SIG-M5 treated with dmso at 0.1 percent for 504 hours (cell line): ENCODE measurements around the gene TRAPPC10.

Source experiments
- DNase-seq: peaks from one replicate; lab custom pipeline; 2025; ENCODE audit not compliant: unreplicated experiment; lab: John Stamatoyannopoulos, UW

Gene TRAPPC10

GRCh38 chr21:44058981-44059380 lies 46.9 kb downstream of the TRAPPC10 start:
- no peak for DNase-seq

- no peak for DNase-seq
These were observed 47.6 kb downstream of the TRAPPC10 start for GRCh38 chr21:44059710-44060109.

GRCh38 chr21:44062380-44062779 lies 50.3 kb downstream of the TRAPPC10 start:
- no peak for DNase-seq

- no peak for DNase-seq
These were observed 51.2 kb downstream of the TRAPPC10 start for GRCh38 chr21:44063151-44063912.

DNA sequence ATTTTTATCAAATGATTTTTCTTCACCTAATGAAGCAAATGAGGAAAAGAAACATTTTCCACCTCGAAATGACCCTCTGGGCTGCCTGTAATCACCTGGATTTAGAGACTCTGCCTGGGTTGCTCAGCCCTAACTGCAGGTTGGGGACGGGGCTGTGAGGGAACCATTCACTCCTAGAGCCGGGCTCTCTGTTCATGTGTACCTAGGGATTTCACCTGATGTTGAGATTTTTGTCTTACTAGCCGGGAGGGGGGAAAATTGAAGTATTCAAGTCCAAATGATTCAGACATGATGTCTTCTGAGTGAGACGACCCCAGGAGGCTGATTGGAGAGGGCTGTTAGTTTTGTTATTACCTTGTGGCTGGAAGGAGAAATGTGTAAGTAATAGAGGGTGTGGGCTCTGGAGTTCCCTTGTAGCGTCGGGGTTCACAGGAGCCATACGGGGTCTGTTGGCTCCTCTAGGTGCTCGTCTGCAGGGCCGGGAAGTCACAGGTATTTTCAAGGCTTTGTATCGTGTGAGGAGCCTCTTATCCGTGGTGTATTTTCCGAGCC lies 52.8 kb downstream of the TRAPPC10 start:
- DNase-seq, result no peak

DNA sequence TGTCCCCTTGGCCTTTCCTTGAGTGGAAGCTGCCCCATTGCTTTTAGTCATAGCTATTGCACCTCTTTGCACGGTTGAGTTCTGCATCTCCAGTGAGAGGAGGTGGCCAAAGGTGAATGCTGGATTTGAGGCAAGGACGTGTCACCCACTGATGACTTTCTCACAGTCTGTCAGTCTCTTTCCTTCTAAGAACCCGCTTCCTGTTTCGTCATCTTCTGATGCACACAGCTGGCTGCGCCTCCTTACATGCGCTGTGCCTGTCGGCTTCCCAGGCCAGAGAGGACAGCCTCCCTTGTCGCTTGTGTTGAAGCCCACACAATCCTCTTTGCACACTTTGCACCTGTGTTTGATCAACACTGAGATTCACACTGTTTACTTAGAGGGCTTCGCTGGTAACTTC lies 53.3 kb downstream of the TRAPPC10 start:
- peak; percentile 78 for DNase-seq

GRCh38 chr21:44066116-44066515 lies 54.0 kb downstream of the TRAPPC10 start:
- DNase-seq, result no peak

- no peak for DNase-seq
These were observed 55.1 kb downstream of the TRAPPC10 start for GRCh38 chr21:44067011-44067839.

DNA sequence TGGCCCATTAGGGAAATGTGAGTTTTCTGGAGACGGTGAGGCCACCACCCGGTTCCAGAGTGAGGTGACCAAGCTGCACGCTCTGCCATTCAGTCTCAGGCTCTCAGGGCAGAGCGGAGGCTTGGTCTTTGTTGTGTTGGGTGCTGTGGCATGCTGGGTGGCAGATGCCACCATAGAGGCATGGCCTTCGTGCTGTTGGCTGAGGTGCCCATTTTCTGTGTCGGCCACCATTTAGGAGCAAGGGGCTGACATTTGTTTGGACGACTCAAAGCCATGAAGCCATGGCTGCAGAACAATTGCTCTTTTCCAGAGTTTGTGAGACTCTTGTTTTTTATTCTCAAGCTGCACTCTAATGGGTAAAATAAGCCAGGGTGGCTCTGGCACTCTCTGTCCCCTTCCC lies 58.3 kb downstream of the TRAPPC10 start:
- no peak for DNase-seq

DNA sequence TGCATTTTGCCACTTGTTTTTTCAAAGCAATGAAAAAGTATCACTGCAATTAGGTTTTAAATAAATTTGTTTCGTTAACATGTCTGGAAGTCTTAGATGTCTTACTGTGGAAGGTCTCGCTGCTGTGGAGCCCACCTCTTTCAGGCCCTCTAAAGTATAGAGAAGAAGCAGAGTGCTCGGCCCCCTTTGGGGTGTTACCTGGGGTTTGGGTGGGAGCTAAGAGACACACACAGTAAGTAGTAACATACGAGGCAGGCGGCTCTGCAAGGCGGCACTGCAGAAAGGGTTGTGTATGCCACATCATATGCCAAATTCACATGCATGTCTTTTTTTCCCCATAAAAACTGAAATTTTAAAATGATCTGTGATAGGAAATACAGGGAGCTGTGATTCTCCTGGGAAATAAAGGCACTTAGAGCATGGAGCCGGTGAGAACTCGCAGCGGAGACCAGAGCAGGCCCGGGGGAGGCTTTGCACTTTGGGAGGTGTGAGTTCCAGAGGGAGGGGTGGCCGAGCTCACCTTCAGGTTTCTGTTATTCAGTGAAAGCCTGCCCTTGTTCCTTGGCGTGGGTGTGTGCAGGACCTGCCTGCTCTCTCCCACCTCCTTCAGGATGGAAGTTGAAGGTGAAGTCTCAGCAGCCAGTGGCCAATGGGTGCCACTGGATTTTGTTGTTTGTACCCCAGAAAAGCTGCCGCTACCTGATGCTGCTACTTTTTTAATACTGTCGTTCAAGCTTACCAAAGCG lies 59.4 kb downstream of the TRAPPC10 start:
- DNase-seq, result no peak

- DNase-seq, result no peak
These were observed 60.0 kb downstream of the TRAPPC10 start for GRCh38 chr21:44072111-44072510.

DNA sequence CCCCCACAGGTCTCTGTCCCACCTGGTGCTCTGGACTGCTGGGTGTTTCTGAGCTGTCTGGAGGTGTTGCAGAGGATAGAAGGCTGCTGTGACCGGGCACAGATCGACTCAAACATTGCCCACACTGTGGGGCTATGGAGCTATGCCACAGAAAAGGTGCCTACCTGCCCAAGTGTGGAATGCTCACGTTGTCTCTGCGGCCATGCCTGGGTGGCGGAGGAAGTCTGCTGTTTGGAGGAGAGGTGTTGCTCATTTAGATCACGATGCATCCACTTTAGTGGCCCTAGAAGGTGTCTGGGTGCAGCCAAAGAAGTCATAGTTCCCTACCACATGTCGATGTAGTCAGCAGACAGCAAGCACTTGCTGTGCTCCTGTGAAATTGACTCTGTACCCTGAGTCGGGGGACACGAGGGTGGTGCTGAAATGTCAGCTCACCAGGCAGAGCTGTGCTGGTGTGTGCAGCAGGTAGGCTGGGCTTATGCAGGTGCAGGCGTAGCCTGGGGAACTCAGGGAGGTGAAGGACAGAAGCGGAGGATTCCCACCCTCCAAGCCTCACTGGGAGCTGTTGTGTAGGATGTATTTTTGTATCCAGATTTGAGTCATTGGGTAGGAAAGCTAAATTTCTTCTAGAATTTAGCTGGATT lies 62.3 kb downstream of the TRAPPC10 start:
- no peak for DNase-seq

DNA sequence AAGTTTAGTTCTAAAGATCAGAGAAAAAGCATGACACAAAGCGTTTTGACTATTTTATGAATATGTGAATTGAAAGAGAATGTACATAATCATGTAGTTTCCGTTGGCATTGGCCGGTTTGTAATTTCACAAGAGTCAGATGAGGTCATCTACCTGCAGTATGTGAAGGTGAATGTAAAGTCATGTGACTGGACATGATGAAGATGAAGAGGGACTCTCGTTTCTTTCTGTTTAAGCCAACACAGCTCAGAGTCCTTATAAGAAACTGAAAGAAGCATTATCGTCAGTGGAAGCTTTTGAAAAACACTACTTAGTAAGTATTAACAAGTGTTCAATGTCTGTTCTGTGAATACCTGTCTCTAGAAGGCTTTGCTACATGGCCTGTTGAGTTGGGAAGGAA lies 64.2 kb downstream of the TRAPPC10 start:
- no peak for DNase-seq

GRCh38 chr21:44078411-44078981 lies 66.4 kb downstream of the TRAPPC10 start:
- DNase-seq, result no peak

DNA sequence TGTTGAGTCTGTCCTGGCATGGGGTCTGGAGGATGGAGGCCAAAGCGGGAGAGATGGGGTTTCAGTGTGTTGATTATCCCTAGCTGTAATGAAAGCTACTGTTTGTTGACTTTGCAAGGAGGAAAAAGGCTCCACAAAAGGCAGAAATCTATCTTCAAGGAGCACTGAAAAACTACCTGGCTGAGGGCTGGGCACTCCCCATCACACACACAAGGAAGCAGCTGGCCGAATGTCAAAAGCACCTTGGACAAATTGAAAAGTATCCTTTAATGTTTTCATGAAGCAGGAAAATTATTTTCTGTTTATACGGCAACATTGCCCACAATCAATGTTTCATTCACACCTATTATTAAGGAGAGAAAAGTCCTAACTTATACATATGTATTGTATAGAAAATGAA lies 67.3 kb downstream of the TRAPPC10 start:
- DNase-seq, result no peak

DNA sequence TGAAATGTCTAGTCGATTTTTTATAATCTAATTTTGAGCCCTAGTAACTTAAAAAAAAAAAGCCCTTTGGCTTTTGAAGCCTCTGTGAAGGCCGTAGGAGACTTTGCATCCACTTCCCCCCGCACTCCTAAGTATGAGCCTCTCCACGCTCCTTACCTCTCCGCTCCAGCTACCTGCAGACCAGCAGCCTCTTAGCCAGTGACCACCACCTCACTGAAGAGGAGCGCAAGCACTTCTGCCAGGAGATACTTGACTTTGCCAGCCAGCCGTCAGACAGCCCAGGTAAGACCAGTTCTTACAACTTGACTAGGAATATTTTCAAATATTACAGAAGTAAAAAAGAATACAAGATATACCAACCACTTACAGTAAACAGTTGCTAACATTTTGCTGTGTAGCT lies 67.7 kb downstream of the TRAPPC10 start:
- DNase-seq, result no peak

GRCh38 chr21:44082648-44083440 lies 70.7 kb downstream of the TRAPPC10 start:
- DNase-seq, result peak; percentile 49

DNA sequence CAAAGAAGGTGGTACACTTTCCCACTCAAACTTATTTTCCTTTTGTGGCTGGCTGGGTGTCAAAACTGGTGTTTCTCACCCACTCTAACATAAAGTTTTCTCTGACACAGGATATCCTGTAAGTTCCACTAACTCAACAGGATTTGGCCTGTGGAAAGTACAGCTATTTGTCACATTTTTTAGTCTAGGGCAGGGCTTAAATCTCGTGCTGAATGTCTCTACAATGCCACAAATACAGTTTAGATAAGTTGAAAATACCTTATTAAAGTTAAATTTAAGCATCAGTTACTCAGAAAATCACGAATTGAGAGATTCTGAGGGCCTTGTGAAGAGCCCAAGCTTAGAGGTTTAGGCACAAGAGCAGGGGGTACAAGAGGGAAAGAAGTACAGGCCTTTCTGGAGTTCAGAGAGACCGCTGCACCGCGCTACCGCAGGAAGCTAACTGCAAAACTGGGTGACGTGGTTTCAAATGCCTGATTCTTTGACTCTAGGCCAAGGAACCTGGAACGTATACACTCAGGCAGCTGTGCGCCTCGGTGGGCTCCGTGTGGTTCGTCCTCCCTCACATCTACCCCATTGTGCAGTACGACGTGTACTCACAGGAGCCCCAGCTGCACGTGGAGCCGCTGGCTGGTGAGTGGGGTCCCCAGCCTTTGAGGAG lies 71.7 kb downstream of the TRAPPC10 start:
- no peak for DNase-seq
